HepG2 (cell line): ENCODE measurements around the gene GGT7. TPM values are rescaled to one million over a fixed set of nuclear protein-coding genes. Genes with fewer than 3 reads are reported as not detected.
A peak's percentile ranks its signal among the peaks of the same experiment; 100 is the strongest.

ENCODE experiments used
- AKAP8 ChIP-seq: sonication (generic); formaldehyde crosslinking; IDR thresholded peaks from 2 replicates; pipeline ENCODE4 v1.5.1; 2020; ENCODE audit warnings: mild to moderate bottlenecking, missing genetic modification reagents
- HDAC1 ChIP-seq: sonication (generic); formaldehyde crosslinking; IDR thresholded peaks from 2 replicates; pipeline ENCODE4 v1.5.1; 2020; ENCODE audit warnings: mild to moderate bottlenecking, missing genetic modification reagents
- HOXA5 ChIP-seq: sonication (generic); formaldehyde crosslinking; IDR thresholded peaks from 2 replicates; pipeline ENCODE4 v1.4.0; 2020; ENCODE audit warnings: missing genetic modification reagents
- NFKBIZ ChIP-seq: IDR thresholded peaks from 2 replicates; pipeline ENCODE4 v1.6.1; 2018; ENCODE audit warnings: missing genetic modification reagents, missing compliant biosample characterization
- NRL ChIP-seq: sonication (generic); formaldehyde crosslinking; IDR thresholded peaks from 2 replicates; pipeline ENCODE4 v1.5.0; 2020; ENCODE audit warnings: missing genetic modification reagents, mild to moderate bottlenecking, moderate library complexity, borderline replicate concordance
- PTBP1 ChIP-seq: fragments of 200-400 bp; formaldehyde crosslinking; IDR thresholded peaks from 2 replicates; pipeline ENCODE4 v1.6.1; 2018; ENCODE audit warnings: low read length, low read depth; ENCODE audit not compliant: poor library complexity, severe bottlenecking
- SMYD3 ChIP-seq: sonication (generic); formaldehyde crosslinking; IDR thresholded peaks from 2 replicates; pipeline ENCODE4 v1.8.1; 2023; ENCODE audit warnings: mild to moderate bottlenecking, missing genetic modification reagents
- TGIF2 ChIP-seq: IDR thresholded peaks from 2 replicates; pipeline ENCODE4 v1.6.1; 2016; ENCODE audit warnings: control low read depth, missing compliant biosample characterization
- TRAFD1 ChIP-seq: sonication (generic); formaldehyde crosslinking; IDR thresholded peaks from 2 replicates; pipeline ENCODE4 v1.5.1; 2020; ENCODE audit warnings: missing genetic modification reagents, mild to moderate bottlenecking, borderline replicate concordance
- XRCC5 ChIP-seq: fragments of 200-400 bp; formaldehyde crosslinking; optimal IDR thresholded peaks from 2 replicates; pipeline ENCODE3; 2017; ENCODE audit warnings: mild to moderate bottlenecking, low read length
- ZNF558 ChIP-seq: sonication (generic); formaldehyde crosslinking; IDR thresholded peaks from 2 replicates; pipeline ENCODE4 v1.9.0; 2022; ENCODE audit warnings: mild to moderate bottlenecking, missing genetic modification reagents, borderline replicate concordance
- ZNF687 ChIP-seq: sonication (generic); formaldehyde crosslinking; IDR thresholded peaks from 2 replicates; pipeline ENCODE4 v1.5.1; 2020; ENCODE audit warnings: mild to moderate bottlenecking, missing genetic modification reagents, moderate library complexity
- ZNF761 ChIP-seq: sonication (generic); formaldehyde crosslinking; conservative IDR thresholded peaks from 2 replicates; pipeline ENCODE4 v1.4.0; 2020; ENCODE audit warnings: mild to moderate bottlenecking, missing genetic modification reagents
- ZNF766 ChIP-seq: sonication (generic); formaldehyde crosslinking; IDR thresholded peaks from 2 replicates; pipeline ENCODE4 v1.5.0; 2020; ENCODE audit warnings: missing genetic modification reagents, borderline replicate concordance
- polyA plus RNA-seq, 8 experiments: library from polyadenylated mRNA; depleted of rRNA in 3 of 8; stranded (reverse) in 7 of 8; unstranded in 1 of 8; fragments of >200 nt; fragmentation: Illumina TruSeq in 4 of 8; extraction: Trizol in 4 of 8; gene quantifications; 2 replicates each; pipeline versions ENCODE4 v1.2.1 to v1.2.3, GENCODE V29; 2011 to 2016; ENCODE audit warnings: low read depth in 4 of 8, missing spikeins in 1 of 8, mixed read lengths in 1 of 8; ENCODE audit not compliant: insufficient read depth in 1 of 8
- total RNA-seq, 5 experiments: library from RNA; depleted of rRNA; stranded (reverse); fragments of >200 nt; fragmentation: Illumina TruSeq; extraction: Trizol; gene quantifications; 2 replicates each; pipeline ENCODE4 v1.2.3, GENCODE V29; 2016; ENCODE audit warnings: low read depth in 1 of 5
- TF ChIP-seq, protein P1 (sequence below), 2 experiments: IDR thresholded peaks; 2 replicates each; pipeline ENCODE4 v1.6.1; 2011 to 2012; ENCODE audit warnings: low read length in 2 of 2, borderline replicate concordance in 1 of 2, low read depth in 1 of 2, mild to moderate bottlenecking in 1 of 2, moderate library complexity in 1 of 2
- TF ChIP-seq, protein P2 (sequence below): sonication (generic); formaldehyde crosslinking; IDR thresholded peaks from 2 replicates; pipeline ENCODE4 v1.4.0; 2020; ENCODE audit warnings: missing genetic modification reagents, borderline replicate concordance

Gene GGT7
- total and polyA plus RNA-seq, 2 of the 13 experiments (the other 11 are each of a cell fraction or from before 2014, with no cell fraction given): 6.6 to 23.0 TPM

- TF ChIP-seq, protein P1, sequence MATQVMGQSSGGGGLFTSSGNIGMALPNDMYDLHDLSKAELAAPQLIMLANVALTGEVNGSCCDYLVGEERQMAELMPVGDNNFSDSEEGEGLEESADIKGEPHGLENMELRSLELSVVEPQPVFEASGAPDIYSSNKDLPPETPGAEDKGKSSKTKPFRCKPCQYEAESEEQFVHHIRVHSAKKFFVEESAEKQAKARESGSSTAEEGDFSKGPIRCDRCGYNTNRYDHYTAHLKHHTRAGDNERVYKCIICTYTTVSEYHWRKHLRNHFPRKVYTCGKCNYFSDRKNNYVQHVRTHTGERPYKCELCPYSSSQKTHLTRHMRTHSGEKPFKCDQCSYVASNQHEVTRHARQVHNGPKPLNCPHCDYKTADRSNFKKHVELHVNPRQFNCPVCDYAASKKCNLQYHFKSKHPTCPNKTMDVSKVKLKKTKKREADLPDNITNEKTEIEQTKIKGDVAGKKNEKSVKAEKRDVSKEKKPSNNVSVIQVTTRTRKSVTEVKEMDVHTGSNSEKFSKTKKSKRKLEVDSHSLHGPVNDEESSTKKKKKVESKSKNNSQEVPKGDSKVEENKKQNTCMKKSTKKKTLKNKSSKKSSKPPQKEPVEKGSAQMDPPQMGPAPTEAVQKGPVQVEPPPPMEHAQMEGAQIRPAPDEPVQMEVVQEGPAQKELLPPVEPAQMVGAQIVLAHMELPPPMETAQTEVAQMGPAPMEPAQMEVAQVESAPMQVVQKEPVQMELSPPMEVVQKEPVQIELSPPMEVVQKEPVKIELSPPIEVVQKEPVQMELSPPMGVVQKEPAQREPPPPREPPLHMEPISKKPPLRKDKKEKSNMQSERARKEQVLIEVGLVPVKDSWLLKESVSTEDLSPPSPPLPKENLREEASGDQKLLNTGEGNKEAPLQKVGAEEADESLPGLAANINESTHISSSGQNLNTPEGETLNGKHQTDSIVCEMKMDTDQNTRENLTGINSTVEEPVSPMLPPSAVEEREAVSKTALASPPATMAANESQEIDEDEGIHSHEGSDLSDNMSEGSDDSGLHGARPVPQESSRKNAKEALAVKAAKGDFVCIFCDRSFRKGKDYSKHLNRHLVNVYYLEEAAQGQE (IDR thresholded peaks at IDR 0.05; ENCODE audit: borderline replicate concordance in 1 of 2, low read depth in 1 of 2, low read length in 2 of 2): 0 out of 4 replicates have a peak, but pooled peaks of 1 of the 2 experiments have one; percentile 44
- TF ChIP-seq ZNF766 (CRISPR knock-in tag): peak; percentile 64; the same call in 1 of the 2 replicates
- no peak; the same call in 1 of the 2 replicates for TF ChIP-seq SMYD3 (CRISPR knock-in tag)
- TF ChIP-seq HOXA5 (CRISPR knock-in tag): no peak; the same call in 1 of the 2 replicates
- peak; percentile 78 for TF ChIP-seq ZNF687
- TF ChIP-seq AKAP8 (CRISPR knock-in tag): no peak
- no peak for TF ChIP-seq TRAFD1 (CRISPR knock-in tag)
- no peak for TF ChIP-seq HDAC1 (CRISPR knock-in tag)
- TF ChIP-seq XRCC5: peak; percentile 52
- 0 out of 2 replicates have a peak, but pooled peaks have one; percentile 94 for TF ChIP-seq ZNF558 (CRISPR knock-in tag)
- no peak for TF ChIP-seq NFKBIZ
- TF ChIP-seq, protein P2, sequence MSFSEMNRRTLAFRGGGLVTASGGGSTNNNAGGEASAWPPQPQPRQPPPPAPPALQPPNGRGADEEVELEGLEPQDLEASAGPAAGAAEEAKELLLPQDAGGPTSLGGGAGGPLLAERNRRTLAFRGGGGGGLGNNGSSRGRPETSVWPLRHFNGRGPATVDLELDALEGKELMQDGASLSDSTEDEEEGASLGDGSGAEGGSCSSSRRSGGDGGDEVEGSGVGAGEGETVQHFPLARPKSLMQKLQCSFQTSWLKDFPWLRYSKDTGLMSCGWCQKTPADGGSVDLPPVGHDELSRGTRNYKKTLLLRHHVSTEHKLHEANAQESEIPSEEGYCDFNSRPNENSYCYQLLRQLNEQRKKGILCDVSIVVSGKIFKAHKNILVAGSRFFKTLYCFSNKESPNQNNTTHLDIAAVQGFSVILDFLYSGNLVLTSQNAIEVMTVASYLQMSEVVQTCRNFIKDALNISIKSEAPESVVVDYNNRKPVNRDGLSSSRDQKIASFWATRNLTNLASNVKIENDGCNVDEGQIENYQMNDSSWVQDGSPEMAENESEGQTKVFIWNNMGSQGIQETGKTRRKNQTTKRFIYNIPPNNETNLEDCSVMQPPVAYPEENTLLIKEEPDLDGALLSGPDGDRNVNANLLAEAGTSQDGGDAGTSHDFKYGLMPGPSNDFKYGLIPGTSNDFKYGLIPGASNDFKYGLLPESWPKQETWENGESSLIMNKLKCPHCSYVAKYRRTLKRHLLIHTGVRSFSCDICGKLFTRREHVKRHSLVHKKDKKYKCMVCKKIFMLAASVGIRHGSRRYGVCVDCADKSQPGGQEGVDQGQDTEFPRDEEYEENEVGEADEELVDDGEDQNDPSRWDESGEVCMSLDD (CRISPR knock-in tag): no peak
- peak; percentile 60; the same call in 1 of the 2 replicates for TF ChIP-seq TGIF2 (CRISPR knock-in tag)
- TF ChIP-seq NRL (CRISPR knock-in tag): peak; percentile 52; the same call in 1 of the 2 replicates
- no peak for TF ChIP-seq PTBP1
- TF ChIP-seq ZNF761 (CRISPR knock-in tag): no peak
Observed at GRCh38 chr20:34824806-34825529, 47.7 kb downstream of the GGT7 start (continued).
